SK-N-SH (cell line): ENCODE data around the gene CX3CR1. TPM values are rescaled to one million over a fixed set of nuclear protein-coding genes. Genes with fewer than 3 reads are reported as not detected.

Source experiments
- CTCF ChIA-PET: fragments of 300-600, 350-600 bp; formaldehyde crosslinking; extraction: SDS; loops from one replicate; lab custom pipeline; 2021; lab: Yijun Ruan, JAX
- POLR2A ChIA-PET: fragments of 350-600 bp; sonication (Branson Sonifier 250); formaldehyde crosslinking; extraction: SDS; loops from one replicate; lab custom pipeline; 2020; ENCODE audit warnings: antibody characterized with exemption, inconsistent platforms; lab: Yijun Ruan, JAX
- DNase-seq: peaks from one replicate; pipeline ENCODE4 v3.0.0; 2012
- H2AFZ ChIP-seq: fragments of 200-600 bp; sonication (generic); 2 replicates; pipeline ENCODE4 v1.8.1; 2016; ENCODE audit warnings: antibody characterized with exemption, mild to moderate bottlenecking, low read depth
- H3F3A ChIP-seq: fragments of 200-600 bp; sonication (generic); replicated peaks from 2 replicates; pipeline ENCODE3; 2016; ENCODE audit warnings: antibody characterized with exemption, mild to moderate bottlenecking; ENCODE audit not compliant: insufficient read depth
- H3K27ac ChIP-seq, 2 experiments: fragments of 200-500 bp in 1 of 2; fragments of 200-600 bp in 1 of 2; sonication (Bioruptor generic) in 1 of 2; sonication (generic), shearing (Covaris generic) in 1 of 2; 2 replicates each; pipeline versions ENCODE4 v1.5.1 to v1.6.1; 2014 to 2016; ENCODE audit warnings: low read depth in 2 of 2, inconsistent platforms in 1 of 2, low read length in 1 of 2, mild to moderate bottlenecking in 1 of 2, mixed read lengths in 1 of 2
- H3K27me3 ChIP-seq: fragments of 200-600 bp; sonication (generic), shearing (Covaris generic); 2 replicates; pipeline ENCODE4 v1.6.1; 2016; ENCODE audit warnings: mixed run types; ENCODE audit not compliant: insufficient read depth
- H3K36me3 ChIP-seq, 2 experiments: fragments of 200-500 bp in 1 of 2; fragments of 200-600 bp in 1 of 2; sonication (Bioruptor generic) in 1 of 2; sonication (generic) in 1 of 2; replicated peaks in 1 of 2; 2 replicates each; pipeline versions ENCODE3 to v1.5.1; 2014 to 2016; ENCODE audit warnings: low read length in 1 of 2, mild to moderate bottlenecking in 1 of 2; ENCODE audit not compliant: insufficient read depth in 2 of 2, control insufficient read depth in 1 of 2
- H3K4me1 ChIP-seq, 2 experiments: fragments of 200-500 bp in 1 of 2; fragments of 200-600 bp in 1 of 2; sonication (Bioruptor generic) in 1 of 2; sonication (generic), shearing (Covaris generic) in 1 of 2; 2 replicates each; pipeline versions ENCODE4 v1.5.1 to v1.6.1; 2014 to 2016; ENCODE audit warnings: low read depth in 1 of 2, low read length in 1 of 2, mixed run types in 1 of 2; ENCODE audit not compliant: insufficient read depth in 2 of 2, control insufficient read depth in 1 of 2
- H3K4me2 ChIP-seq: fragments of 200-600 bp; sonication (generic), shearing (Covaris generic); 2 replicates; pipeline ENCODE4 v1.6.1; 2017; ENCODE audit warnings: mixed run types
- H3K4me3 ChIP-seq, 2 experiments: fragments of 200-500 bp in 1 of 2; fragments of 200-600 bp in 1 of 2; sonication (Bioruptor generic) in 1 of 2; sonication (generic), shearing (Covaris generic) in 1 of 2; 2 replicates each; pipeline versions ENCODE4 v1.5.1 to v1.8.1; 2014 to 2016; ENCODE audit warnings: low read depth in 2 of 2, inconsistent platforms in 1 of 2, low read length in 1 of 2, mild to moderate bottlenecking in 1 of 2, mixed read lengths in 1 of 2, moderate library complexity in 1 of 2
- H3K79me2 ChIP-seq: fragments of 200-600 bp; sonication (generic); 2 replicates; pipeline ENCODE4 v1.8.1; 2017; ENCODE audit warnings: mild to moderate bottlenecking; ENCODE audit not compliant: insufficient read depth
- H3K9ac ChIP-seq: fragments of 200-600 bp; sonication (generic); 2 replicates; pipeline ENCODE4 v1.6.1; 2017; ENCODE audit warnings: mixed run types
- H3K9me2 ChIP-seq: fragments of 200-600 bp; sonication (generic); 2 replicates; pipeline ENCODE4 v1.6.1; 2017; ENCODE audit warnings: mixed run types
- H3K9me3 ChIP-seq: fragments of 200-600 bp; sonication (generic); 2 replicates; pipeline ENCODE4 v1.6.1; 2017; ENCODE audit warnings: mixed run types, mild to moderate bottlenecking, moderate library complexity
- H4K20me1 ChIP-seq: fragments of 200-600 bp; sonication (generic); 2 replicates; pipeline ENCODE4 v1.6.1; 2017; ENCODE audit warnings: mild to moderate bottlenecking, mixed run types; ENCODE audit not compliant: insufficient read depth
- CTCF ChIP-seq: fragments of 200-600 bp; sonication (generic); IDR thresholded peaks from 2 replicates; pipeline ENCODE4 v1.6.1; 2017; ENCODE audit warnings: antibody characterized with exemption, mild to moderate bottlenecking, moderate library complexity
- ELF1 ChIP-seq: IDR thresholded peaks from 2 replicates; pipeline ENCODE4 v1.4.0; 2012
- EP300 ChIP-seq, 2 experiments: IDR thresholded peaks; 2 replicates each; pipeline versions ENCODE4 v1.4.0 to v1.6.1; 2012; ENCODE audit warnings: borderline replicate concordance in 1 of 2, low read depth in 1 of 2, low read length in 1 of 2
- EZH2phosphoT487 ChIP-seq: fragments of 200-600 bp; sonication (generic); IDR thresholded peaks from 2 replicates; pipeline ENCODE4 v1.6.1; 2017; ENCODE audit warnings: low read depth, mixed run types, mild to moderate bottlenecking, antibody characterized with exemption, moderate library complexity, borderline replicate concordance
- FOSL2 ChIP-seq: IDR thresholded peaks from 2 replicates; pipeline ENCODE4 v1.4.0; 2012; ENCODE audit warnings: low read depth, mild to moderate bottlenecking, moderate library complexity, borderline replicate concordance
- GATA2 ChIP-seq: sonication (generic); formaldehyde crosslinking; IDR thresholded peaks from 2 replicates; pipeline ENCODE4 v1.5.0; 2020; ENCODE audit warnings: mild to moderate bottlenecking, missing genetic modification reagents
- IRF3 ChIP-seq: fragments of 150-350 bp; IDR thresholded peaks from 2 replicates; pipeline ENCODE4 v1.6.1; 2016; ENCODE audit warnings: mild to moderate bottlenecking, low read depth, low read length
- MEF2A ChIP-seq: IDR thresholded peaks from 2 replicates; pipeline ENCODE4 v1.4.0; 2012; ENCODE audit warnings: low read depth, borderline replicate concordance
- RAD21 ChIP-seq: IDR thresholded peaks from 2 replicates; pipeline ENCODE4 v1.6.1; 2012; ENCODE audit warnings: mild to moderate bottlenecking, low read length
- RCOR1 ChIP-seq: fragments of 150-350 bp; IDR thresholded peaks from 2 replicates; pipeline ENCODE4 v1.6.1; 2017; ENCODE audit warnings: antibody characterized with exemption, low read length
- REST ChIP-seq: IDR thresholded peaks from 2 replicates; pipeline ENCODE4 v1.6.1; 2012; ENCODE audit warnings: mild to moderate bottlenecking, low read depth, low read length, moderate library complexity
- RXRA ChIP-seq: IDR thresholded peaks from 2 replicates; pipeline ENCODE4 v1.4.0; 2012; ENCODE audit warnings: low read depth, mild to moderate bottlenecking, borderline replicate concordance
- TAF1 ChIP-seq: IDR thresholded peaks from 2 replicates; pipeline ENCODE4 v1.6.1; 2012; ENCODE audit warnings: low read depth, mild to moderate bottlenecking, low read length, moderate library complexity, borderline replicate concordance
- TEAD4 ChIP-seq: IDR thresholded peaks from 2 replicates; pipeline ENCODE4 v1.4.0; 2012; ENCODE audit warnings: mild to moderate bottlenecking, borderline replicate concordance; ENCODE audit not compliant: insufficient read depth
- USF1 ChIP-seq: IDR thresholded peaks from 2 replicates; pipeline ENCODE4 v1.4.0; 2012; ENCODE audit warnings: low read depth, borderline replicate concordance
- WGBS: methylation state at CpG from one replicate; pipeline ENCODE4 v1.1.6; 2017; ENCODE audit warnings: low lambda C conversion rate; 5-methylcytosine and 5-hydroxymethylcytosine counted together
- polyA plus RNA-seq, 3 experiments: library from polyadenylated mRNA; depleted of rRNA; stranded (reverse); fragments of >200 nt; gene quantifications; 2 replicates each; pipeline ENCODE4 v1.2.3, GENCODE V29; 2012

The CX3CR1 gene
- polyA plus RNA-seq, 1 of the 3 experiments (the other 2 are of a cell fraction) = not detected

GRCh38 chr3:39271363-39271914, 8.4 kb downstream of the CX3CR1 start:
- WGBS = 59% methylated on average over 6 of the region's 6 CpGs
- TF ChIP-seq TEAD4 (no peak), TAF1 (no peak), FOSL2 (no peak), RXRA (no peak), RCOR1 (no peak), EP300 (IDR thresholded peaks at IDR 0.05; ENCODE audit: borderline replicate concordance in 1 of 2, low read depth in 1 of 2, low read length in 1 of 2) (no peak), REST (no peak), ELF1 (no peak), IRF3 (no peak), CTCF (no peak), RAD21 (no peak), USF1 (no peak), MEF2A (no peak), EZH2phosphoT487 (no peak), GATA2 (no peak)
- POLR2A ChIA-PET = no interaction called here
- no peaks in the 10 kb centered on the region for H3K79me2 ChIP-seq
- H3K9me2 ChIP-seq = no peaks in the 10 kb centered on the region
- peaks cover 8% of the 10 kb centered on the region; the same call in 1 of the 2 replicates for H3K27me3 ChIP-seq
- H4K20me1 ChIP-seq = no peaks in the 10 kb centered on the region
- H3F3A ChIP-seq = no peaks in the 10 kb centered on the region
- CTCF ChIA-PET = interaction anchor here (0.9 to 3.7 kb wide), 5 partner anchors 9 to 206 kb away, joined by 3 to 24 read pairs (median 3); no protein-coding TSS in a partner anchor
- H3K27ac ChIP-seq = no peak overlapping the region
- H3K4me1 ChIP-seq = no peaks in the 10 kb centered on the region
- DNase-seq = no peak
- no peak overlapping the region for H2AFZ ChIP-seq
- H3K9ac ChIP-seq = no peak overlapping the region
- H3K4me3 ChIP-seq = no peak overlapping the region
- H3K4me2 ChIP-seq = no peak overlapping the region
- no peaks in the 10 kb centered on the region for H3K36me3 ChIP-seq
- no peaks in the 10 kb centered on the region for H3K9me3 ChIP-seq
